Activated CD8-positive, alpha-beta memory T cell treated with anti-CD3 and anti-CD28 coated beads, Interleukin-2, amount 50 U/mL, for 1 hour (primary cell): ENCODE measurements around the gene ALKBH4.
"Not testable (repeated sequence)": the region's sequence is repeated elsewhere in the genome, so short reads cannot be mapped to it uniquely, and the experiment has no call there.

Experiments
- DNase-seq: peaks from one replicate; pipeline ENCODE4 v3.0.0-alpha.2; 2020; ENCODE audit errors: extremely low read depth

The ALKBH4 gene

DNA sequence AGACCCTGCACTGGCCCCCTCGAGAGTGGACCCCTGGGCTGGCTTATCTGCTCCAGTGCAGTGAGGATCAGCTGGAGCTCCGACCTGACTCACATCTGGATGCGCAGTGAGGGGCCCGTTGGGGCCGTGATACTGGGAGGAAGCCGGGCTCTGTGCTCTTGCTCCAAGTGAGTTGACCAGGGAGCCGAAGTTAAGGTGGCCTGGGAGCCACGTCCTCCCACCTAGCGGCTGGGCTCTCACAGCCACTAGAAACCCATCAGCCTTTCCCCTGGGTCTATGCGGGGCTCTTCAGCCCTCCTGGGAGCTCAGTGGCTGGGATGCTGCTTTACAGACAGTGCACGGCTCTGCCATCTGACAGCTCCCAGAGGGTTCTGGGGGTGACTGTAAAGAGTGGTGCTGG lies 9.1 kb downstream of the ALKBH4 start:
- no peak for DNase-seq

GRCh38 chr7:102454932-102455331 lies 9.7 kb downstream of the ALKBH4 start:
- DNase-seq, result not testable (repeated sequence)

DNA sequence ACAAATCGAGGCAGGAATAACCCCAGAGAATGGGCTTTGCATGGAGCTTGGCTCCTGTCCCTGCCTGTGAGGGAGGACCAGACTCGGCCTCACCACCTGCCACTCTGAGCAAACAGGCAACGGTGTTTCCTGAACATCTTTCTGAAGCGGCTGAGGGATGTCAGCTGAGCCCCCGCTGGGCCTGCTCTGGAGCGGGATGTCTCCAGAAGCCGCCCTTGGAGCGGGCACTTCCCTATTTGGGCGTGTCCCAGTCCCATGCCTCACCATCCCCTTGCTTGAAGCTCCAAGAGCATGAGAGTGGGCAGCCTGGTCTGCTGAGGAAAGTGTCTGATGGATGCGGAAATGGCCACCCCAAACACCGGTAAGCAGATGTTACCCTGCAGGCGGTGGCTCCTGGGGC lies 10.2 kb downstream of the ALKBH4 start:
- no peak for DNase-seq

DNA sequence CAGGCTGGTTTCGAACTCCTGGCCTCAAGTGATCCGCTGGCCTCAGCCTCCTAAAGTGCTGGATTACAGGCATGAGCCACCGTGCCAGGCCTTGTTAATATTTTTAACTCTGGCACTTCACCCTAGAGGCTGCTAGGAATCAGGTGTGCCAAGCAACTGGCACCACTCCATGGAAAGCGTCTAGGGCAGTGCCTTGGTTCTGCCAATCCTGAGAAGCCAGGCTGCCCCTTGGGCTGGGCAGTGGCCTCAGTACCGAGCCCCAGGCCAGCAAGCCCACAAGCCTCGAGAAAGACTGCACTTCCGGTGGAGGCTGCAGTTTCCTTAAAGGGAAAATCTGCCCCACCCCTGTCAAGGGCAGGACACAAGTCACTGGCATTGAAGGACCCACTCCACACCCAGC lies 11.3 kb downstream of the ALKBH4 start:
- no peak for DNase-seq

DNA sequence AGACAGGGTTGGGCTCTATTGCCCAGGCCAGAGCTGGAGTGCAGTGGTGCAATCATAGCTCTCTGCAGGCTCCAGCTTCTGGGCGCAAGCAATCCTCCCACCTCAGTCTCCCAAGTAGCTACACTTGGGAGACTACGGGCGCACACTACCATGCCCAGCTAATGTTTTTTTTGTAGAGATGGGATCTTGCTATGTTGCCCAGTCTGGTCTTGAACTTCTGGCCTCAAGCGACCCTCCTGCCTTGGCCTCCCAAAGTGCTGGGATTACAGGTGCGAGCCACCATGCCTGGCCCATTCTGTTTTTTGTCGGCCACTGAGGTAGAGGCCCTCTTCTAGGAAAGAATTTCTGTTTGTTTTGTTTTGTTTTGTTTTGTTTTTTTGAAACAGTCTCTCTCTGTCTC lies 12.2 kb downstream of the ALKBH4 start:
- no peak for DNase-seq

- no peak for DNase-seq
Observed at GRCh38 chr7:102451371-102452054, 13.2 kb downstream of the ALKBH4 start.

DNA sequence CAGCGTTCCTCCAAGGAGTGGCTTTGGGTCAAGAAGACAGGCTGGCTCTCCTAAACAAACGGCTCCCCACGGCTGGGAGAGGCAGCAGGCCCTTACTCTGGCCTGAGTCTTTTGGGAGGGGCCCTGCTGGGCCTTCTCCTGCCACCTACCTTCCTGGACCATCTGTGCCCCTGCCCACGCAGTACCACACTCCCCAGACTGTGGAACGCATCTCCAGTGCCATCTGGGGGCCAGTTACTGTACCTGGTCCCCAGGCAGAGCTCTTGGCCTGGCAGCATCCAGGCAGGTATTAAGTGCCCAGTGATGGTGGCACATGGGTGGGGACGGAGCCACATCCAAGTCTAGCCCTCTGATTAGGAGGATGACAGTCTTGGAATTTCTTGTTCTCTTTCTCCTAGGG lies 14.4 kb downstream of the ALKBH4 start:
- no peak for DNase-seq

DNA sequence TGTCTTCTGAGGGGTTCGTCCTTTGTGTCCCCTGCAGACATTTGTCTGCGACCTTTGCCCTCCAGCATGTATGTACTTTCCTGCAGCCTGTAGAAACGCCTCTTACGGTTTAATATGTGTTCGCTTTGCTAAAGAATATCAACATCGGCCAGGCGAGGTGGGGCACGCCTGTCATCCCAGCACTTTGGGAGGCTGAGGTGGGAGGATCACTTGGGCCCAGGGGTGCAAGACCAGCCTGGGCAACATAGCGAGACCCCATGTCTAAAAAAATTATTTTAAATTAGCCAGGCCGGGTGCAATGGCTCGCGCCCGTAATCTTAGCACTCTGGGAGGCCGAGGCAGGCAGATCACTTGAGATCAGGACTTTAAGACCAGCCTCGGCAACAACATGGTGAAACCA lies 15.5 kb downstream of the ALKBH4 start:
- DNase-seq, result no peak

GRCh38 chr7:102447311-102447710 lies 17.4 kb downstream of the ALKBH4 start:
- no peak for DNase-seq

GRCh38 chr7:102446387-102447156 lies 18.1 kb downstream of the ALKBH4 start:
- no peak for DNase-seq

DNA sequence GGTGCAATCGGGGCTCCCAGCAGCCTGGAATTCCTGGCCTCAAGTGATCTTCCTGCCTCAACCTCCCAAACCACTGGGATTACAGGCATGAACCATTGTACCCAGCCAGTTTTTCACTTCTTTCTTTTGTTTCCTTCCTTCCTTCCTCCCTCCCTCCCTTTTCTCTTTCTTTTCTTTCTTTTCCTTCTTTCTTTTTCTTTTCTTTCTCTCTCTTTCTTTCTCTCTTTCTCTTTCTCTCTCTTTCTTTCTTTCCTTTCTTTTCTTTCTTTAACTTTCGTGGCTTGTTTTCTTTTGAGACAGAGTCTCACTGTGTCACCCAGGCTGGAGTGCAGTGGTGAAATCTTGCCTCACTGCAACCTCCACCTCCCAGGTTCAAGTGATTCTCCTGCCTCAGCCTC lies 19.0 kb downstream of the ALKBH4 start:
- no peak for DNase-seq

DNA sequence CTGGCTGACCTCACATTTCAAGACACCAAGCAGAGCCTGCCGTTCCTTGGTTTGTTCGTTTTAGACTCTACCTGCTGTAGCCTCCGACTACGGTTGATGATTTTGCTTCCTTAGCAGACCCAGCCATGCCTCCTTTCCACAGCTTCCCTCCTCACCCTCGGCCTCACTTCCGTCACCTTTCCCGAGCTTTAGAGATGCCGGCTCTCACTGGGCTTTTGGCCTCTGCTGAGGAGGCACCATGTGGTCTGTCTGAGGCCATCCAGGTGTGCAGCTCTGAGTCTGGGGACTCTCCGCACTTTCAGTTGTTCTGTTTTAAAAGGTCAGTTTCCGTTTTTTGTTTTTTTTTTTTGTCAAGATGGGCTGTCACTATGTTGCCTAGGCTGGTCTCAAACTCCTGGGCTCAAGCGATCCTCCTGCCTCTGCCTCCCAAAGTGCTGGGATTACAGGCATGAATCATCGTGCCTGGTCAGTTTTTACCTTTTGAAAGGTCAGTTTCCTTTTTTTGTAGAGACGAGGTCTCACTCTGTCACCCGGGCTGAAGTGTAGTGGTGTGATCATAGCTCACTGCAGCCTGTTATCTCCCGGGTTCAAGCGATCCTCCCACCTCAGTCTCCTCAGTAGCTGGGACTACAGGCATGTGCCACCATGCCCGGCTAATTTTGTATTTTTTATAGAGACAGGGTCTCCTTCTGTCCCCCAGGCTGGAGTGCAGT lies 19.5 kb downstream of the ALKBH4 start:
- DNase-seq, result no peak

DNA sequence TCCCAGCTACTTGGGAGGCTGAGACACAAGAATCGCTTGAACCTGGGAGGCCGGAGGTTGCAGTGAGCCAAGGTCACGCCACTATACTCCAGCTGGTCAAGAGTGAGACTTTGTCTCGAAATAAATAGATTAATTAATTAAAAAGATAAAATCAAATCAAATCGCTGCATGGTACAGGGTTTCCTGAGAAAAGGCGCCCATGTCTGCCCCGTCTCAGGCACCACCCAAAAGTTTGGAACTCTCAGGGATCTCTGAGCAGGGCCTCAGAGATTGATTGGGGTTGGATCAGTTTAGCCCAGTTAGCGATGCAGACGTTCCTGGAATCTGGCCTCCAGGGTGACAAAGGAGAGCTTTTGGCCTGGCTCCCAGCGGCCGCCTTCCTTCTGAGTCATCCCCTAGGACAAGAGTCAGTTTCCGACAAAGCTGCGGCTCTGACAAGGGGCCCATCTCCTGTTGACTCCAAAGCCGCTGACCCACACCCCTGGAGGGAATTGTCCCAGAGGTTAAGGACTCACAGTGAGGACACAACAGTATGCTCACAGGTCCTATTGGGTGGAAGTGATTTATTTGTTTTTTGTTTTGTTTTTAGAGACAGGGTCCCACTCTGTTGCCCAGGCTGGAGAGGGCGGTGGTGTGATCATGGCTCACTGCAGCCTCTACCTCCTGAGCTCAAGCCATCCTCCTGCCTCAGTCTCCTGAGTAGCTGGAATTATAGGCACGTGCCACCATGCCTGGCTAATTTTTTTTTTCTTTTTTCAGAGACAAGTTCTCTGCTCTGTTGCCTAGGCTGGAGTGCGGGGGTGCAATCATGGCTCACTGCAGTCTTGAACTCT lies 24.5 kb downstream of the ALKBH4 start:
- DNase-seq, result no peak

GRCh38 chr7:102436118-102436517 lies 28.5 kb downstream of the ALKBH4 start:
- no peak for DNase-seq

GRCh38 chr7:102434039-102434486 lies 30.6 kb downstream of the ALKBH4 start:
- DNase-seq, result no peak

DNA sequence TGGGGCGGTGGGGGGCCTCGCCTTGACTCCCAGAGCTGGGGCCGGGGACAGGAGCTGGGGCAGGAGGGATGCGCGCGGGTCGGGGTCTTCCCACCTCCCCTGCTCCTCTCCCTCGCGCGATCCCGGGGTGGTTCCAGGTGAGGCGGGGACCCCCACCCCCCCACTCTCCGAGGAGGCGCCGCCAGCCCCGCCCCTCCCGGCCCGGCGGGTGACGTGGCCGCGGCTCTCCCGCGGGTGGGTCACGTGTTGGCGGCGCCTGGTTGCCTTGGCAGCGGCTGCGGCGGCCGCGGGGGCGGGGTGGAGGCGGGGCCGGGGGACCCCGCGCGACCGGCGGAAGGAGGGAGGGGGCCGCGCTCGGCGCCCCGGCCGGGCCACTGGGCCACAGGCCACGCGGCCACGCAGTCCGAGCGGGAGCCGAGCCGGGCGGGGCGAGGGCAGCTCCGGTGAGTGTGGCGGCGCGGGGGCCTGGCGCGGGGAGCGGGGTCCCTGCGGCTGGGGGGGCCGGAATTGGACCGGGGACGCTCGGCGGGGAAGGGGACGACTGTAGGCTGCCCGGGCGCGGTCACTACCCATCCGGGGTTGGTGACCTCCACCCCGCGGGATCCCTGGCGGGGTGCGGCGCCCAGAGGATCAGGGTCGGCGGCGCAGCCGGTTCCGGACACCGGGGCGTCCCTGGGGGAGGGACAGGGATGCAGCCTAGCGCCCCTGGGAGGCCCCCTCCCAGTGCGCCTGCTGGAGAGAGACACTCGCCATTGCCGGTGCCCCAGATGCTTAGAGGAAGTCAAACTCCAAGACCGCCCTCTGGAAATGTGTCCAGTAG lies 31.2 kb downstream of the ALKBH4 start, which contains the start of gene ORAI2:
Gene ORAI2, plus strand, starts transcription at position 357 of the 820 bp plus-strand sequence. CDS start 5,382 bp downstream, outside the sequence.
- DNase-seq, result peak; percentile 64

- no peak for DNase-seq
Observed at GRCh38 chr7:102432442-102433218, 32.0 kb downstream of the ALKBH4 start.

GRCh38 chr7:102431617-102432298 lies 32.9 kb downstream of the ALKBH4 start:
- peak; percentile 57 for DNase-seq

GRCh38 chr7:102429141-102429899 lies 35.3 kb downstream of the ALKBH4 start:
- no peak for DNase-seq
